ENCODE measurements around the gene SLC24A3. TPM values are rescaled to one million over a fixed set of nuclear protein-coding genes. Genes with fewer than 3 reads are reported as not detected.

SLC24A3 gene
- total and polyA plus RNA-seq, 11 donors, result 0.26 to 3.9 (median 0.77) TPM

- Histone ChIP-seq H3K36me3 (no peaks in the 10 kb centered on the region), H3K27ac (no peak overlapping the region), H3K9me3 (peaks cover 0 to 10% (median 0%) of the 10 kb centered on the region in 12 donors), H3K27me3 (no peaks in the 10 kb centered on the region), H3K4me3 (no peak overlapping the region), H3K4me1 (peaks cover 0 to under 1% (median 0%) of the 10 kb centered on the region in 12 donors)
- intact Hi-C loops (cut with DNase I), result no loop called here
- TF ChIP-seq POLR2A (IDR thresholded peaks at IDR 0.05) (no peak), CTCF (IDR thresholded peaks at IDR 0.05) (no peak)
- WGBS, 4 donors, result 56 to 64% (median 61%) methylated on average over 3 of the region's 3 CpGs
- peak in 1 of 4 donors; percentile 24 for ATAC-seq
- DNase-seq, result no peak
Observed at GRCh38 chr20:19566226-19566945, 353.9 kb downstream of the SLC24A3 start.

GRCh38 chr20:19568128-19568527, 355.7 kb downstream of the SLC24A3 start:
- TF ChIP-seq CTCF (IDR thresholded peaks at IDR 0.05), result no peak
- TF ChIP-seq POLR2A (IDR thresholded peaks at IDR 0.05), result no peak
- Histone ChIP-seq H3K36me3 (no peaks in the 10 kb centered on the region), H3K4me3 (no peak overlapping the region), H3K27ac (no peak overlapping the region), H3K9me3 (peaks cover 0 to 10% (median 0%) of the 10 kb centered on the region in 12 donors), H3K4me1 (no peaks in the 10 kb centered on the region), H3K27me3 (no peaks in the 10 kb centered on the region)
- ATAC-seq (no peak), DNase-seq (no peak)
- intact Hi-C loops (cut with DNase I), result no loop called here
- 78 to 83% (median 81%) methylated on average over 2 of the region's 2 CpGs for WGBS, 4 donors

- no peak overlapping the region for H3K4me3 ChIP-seq
- H3K4me1 ChIP-seq, result no peaks in the 10 kb centered on the region
- ATAC-seq (no peak), DNase-seq (no peak)
- intact Hi-C loops (cut with DNase I), result no loop called here
- no peak overlapping the region for H3K27ac ChIP-seq
- H3K36me3 ChIP-seq, result no peaks in the 10 kb centered on the region
- 85 to 94% (median 87%) methylated on average over 2 of the region's 2 CpGs for WGBS, 4 donors
- no peak for TF ChIP-seq POLR2A (IDR thresholded peaks at IDR 0.05)
- TF ChIP-seq CTCF (IDR thresholded peaks at IDR 0.05), result no peak
- peaks cover 0 to 10% (median 0%) of the 10 kb centered on the region in 12 donors for H3K9me3 ChIP-seq
- no peaks in the 10 kb centered on the region for H3K27me3 ChIP-seq
Observed at GRCh38 chr20:19571996-19572395, 359.6 kb downstream of the SLC24A3 start.

- H3K9me3 ChIP-seq, result no peaks in the 10 kb centered on the region
- ATAC-seq (no peak), DNase-seq (no peak)
- WGBS, 4 donors, result 87 to 93% (median 91%) methylated on average over 3 of the region's 3 CpGs
- H3K4me1 ChIP-seq, result no peaks in the 10 kb centered on the region
- peaks cover 0 to 5% (median 0%) of the 10 kb centered on the region in 9 donors for H3K27me3 ChIP-seq
- no peak overlapping the region for H3K4me3 ChIP-seq
- TF ChIP-seq CTCF (IDR thresholded peaks at IDR 0.05) (no peak), POLR2A (IDR thresholded peaks at IDR 0.05) (no peak)
- no peaks in the 10 kb centered on the region for H3K36me3 ChIP-seq
- intact Hi-C loops (cut with DNase I), result no loop called here
- no peak overlapping the region for H3K27ac ChIP-seq
Observed at GRCh38 chr20:19577692-19578091, 365.2 kb downstream of the SLC24A3 start.

Measured in heart left ventricle (tissue), 16 donors.